Measurements from ENCODE around the gene HPCA. TPM values are rescaled to one million over a fixed set of nuclear protein-coding genes. Genes with fewer than 3 reads are reported as not detected.

Gene HPCA
- total and polyA plus RNA-seq, 2 of the 13 experiments (the other 11 are each of a cell fraction or from before 2014, with no cell fraction given) = not detected

GRCh38 chr1:32925403-32926162 is 39.3 kb downstream of the HPCA start (continued):
- no peak for TF ChIP-seq HOXD1 (CRISPR knock-in tag; IDR thresholded peaks at IDR 0.05)
- peak; percentile 16; the same call in 1 of the 2 replicates for TF ChIP-seq ZNF670 (CRISPR knock-in tag; IDR thresholded peaks at IDR 0.05; ENCODE audit: borderline replicate concordance)
- TF ChIP-seq MATR3 (CRISPR knock-in tag; IDR thresholded peaks at IDR 0.05) = no peak
- TF ChIP-seq ZNF251 (CRISPR knock-in tag; IDR thresholded peaks at IDR 0.05) = no peak
- TF ChIP-seq CTCF (CRISPR knock-in tag; IDR thresholded peaks at IDR 0.05) = peak; percentile 57
- peak; percentile 27; the same call in 1 of the 2 replicates for TF ChIP-seq ARID2 (CRISPR knock-in tag; IDR thresholded peaks at IDR 0.05; ENCODE audit: borderline replicate concordance)
- no peak for TF ChIP-seq ZBTB10 (CRISPR knock-in tag; IDR thresholded peaks at IDR 0.05; ENCODE audit: borderline replicate concordance)
- TF ChIP-seq ZNF501 (CRISPR knock-in tag; IDR thresholded peaks at IDR 0.05) = peak; percentile 18; the same call in 1 of the 2 replicates
- no peak for TF ChIP-seq NPAS2 (CRISPR knock-in tag; IDR thresholded peaks at IDR 0.05; ENCODE audit: borderline replicate concordance)
- no peak for TF ChIP-seq ZIK1 (CRISPR knock-in tag; IDR thresholded peaks at IDR 0.05; ENCODE audit: borderline replicate concordance, low read depth)
- TF ChIP-seq SP4 (CRISPR knock-in tag; IDR thresholded peaks at IDR 0.05) = no peak
- TF ChIP-seq ZNF136 (CRISPR knock-in tag; IDR thresholded peaks at IDR 0.05; ENCODE audit: low read depth) = no peak
- TF ChIP-seq GLI4 (CRISPR knock-in tag; IDR thresholded peaks at IDR 0.05; ENCODE audit: borderline replicate concordance) = no peak
- TF ChIP-seq PRDM15 (CRISPR knock-in tag; IDR thresholded peaks at IDR 0.05) = 0 out of 2 replicates have a peak, but pooled peaks have one; percentile 53
- no peak for TF ChIP-seq RXRA (CRISPR knock-in tag; IDR thresholded peaks at IDR 0.05)
- no peak for TF ChIP-seq ZNF362 (CRISPR knock-in tag; IDR thresholded peaks at IDR 0.05; ENCODE audit: borderline replicate concordance)
